C4-2B (cell line): ENCODE results near the gene EVA1A.

Source experiments
- H3K27ac ChIP-seq: fragments of 450-650 bp; 2 replicates; pipeline ENCODE4 v1.5.1; 2017
- CTCF ChIP-seq: fragments of 450-650 bp; conservative IDR thresholded peaks from 2 replicates; pipeline ENCODE4 v1.5.1; 2017; ENCODE audit warnings: mild to moderate bottlenecking
- ZFX ChIP-seq: fragments of 450-650 bp; IDR thresholded peaks from 2 replicates; pipeline ENCODE4 v1.6.1; 2017

The EVA1A gene

GRCh38 chr2:75538521-75539490 lies 21.9 kb downstream of the EVA1A start:
- no peak overlapping the region for H3K27ac ChIP-seq
- no peak for TF ChIP-seq ZFX
- no peak for TF ChIP-seq CTCF

GRCh38 chr2:75537658-75538057 lies 23.1 kb downstream of the EVA1A start:
- TF ChIP-seq ZFX (no peak), CTCF (no peak)
- no peak overlapping the region for H3K27ac ChIP-seq

GRCh38 chr2:75533135-75533534 lies 27.6 kb downstream of the EVA1A start:
- H3K27ac ChIP-seq: no peak overlapping the region
- no peak for TF ChIP-seq CTCF
- TF ChIP-seq ZFX: no peak

GRCh38 chr2:75532488-75532887 lies 28.3 kb downstream of the EVA1A start:
- TF ChIP-seq ZFX (no peak), CTCF (no peak)
- H3K27ac ChIP-seq: no peak overlapping the region

- TF ChIP-seq ZFX (no peak), CTCF (no peak)
- no peak overlapping the region for H3K27ac ChIP-seq
Observed at GRCh38 chr2:75528221-75528977, 32.3 kb downstream of the EVA1A start.

GRCh38 chr2:75527676-75528075 lies 33.1 kb downstream of the EVA1A start:
- H3K27ac ChIP-seq: no peak overlapping the region
- no peak for TF ChIP-seq ZFX
- TF ChIP-seq CTCF: no peak

GRCh38 chr2:75526842-75527241 lies 33.9 kb downstream of the EVA1A start:
- no peak overlapping the region for H3K27ac ChIP-seq
- no peak for TF ChIP-seq ZFX
- no peak for TF ChIP-seq CTCF
